GM18499 (cell line): ENCODE results near the gene PLXNA2.

Experiments
- ATAC-seq: cut with Tn5 transposase; IDR thresholded peaks from one replicate; pipeline ENCODE4 v1.9.1; 2021; ENCODE audit warnings: moderate number of reproducible peaks; ENCODE audit not compliant: insufficient read depth, unreplicated experiment

PLXNA2 gene

DNA sequence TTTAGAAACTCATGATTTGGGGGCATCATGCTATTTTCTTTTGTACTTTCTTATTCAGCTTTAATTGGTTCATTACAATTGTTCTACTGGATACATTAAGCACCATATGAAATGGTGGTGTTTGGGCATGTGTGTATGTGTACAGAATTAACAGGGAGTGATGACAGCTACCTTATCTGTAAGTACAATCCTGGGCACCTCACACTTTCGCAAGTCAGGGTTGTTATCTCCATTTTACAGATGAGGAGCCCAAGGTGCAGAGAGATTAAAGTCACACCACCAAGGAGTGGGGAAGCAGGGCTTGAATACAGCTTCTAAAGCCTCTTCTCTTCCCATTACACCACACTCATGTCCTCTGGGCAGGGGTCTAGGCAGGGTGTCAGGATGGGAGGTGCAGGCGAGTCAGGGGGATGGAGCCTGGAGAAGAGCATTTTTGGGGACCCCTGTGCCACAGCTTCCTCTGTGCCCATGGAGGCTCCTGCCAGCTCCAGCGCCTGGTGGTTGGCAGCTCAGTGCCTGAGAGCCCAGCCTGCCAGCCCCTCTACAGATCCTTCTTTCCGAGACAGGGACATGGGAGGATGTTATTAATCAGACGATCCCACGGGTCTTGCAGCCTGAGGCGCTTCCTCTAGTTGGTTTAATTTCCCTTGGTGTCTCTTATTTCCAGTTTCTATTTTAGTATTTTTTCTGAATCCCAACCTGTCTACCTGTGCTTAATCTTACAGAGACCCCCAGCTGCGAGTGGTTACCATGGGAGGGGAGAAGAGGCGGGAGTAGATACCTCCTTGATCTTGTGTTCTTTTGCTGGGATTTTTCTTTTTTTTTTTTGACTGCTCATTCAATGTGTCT, 207.0 kb downstream of the PLXNA2 start:
- ATAC-seq = no peak

DNA sequence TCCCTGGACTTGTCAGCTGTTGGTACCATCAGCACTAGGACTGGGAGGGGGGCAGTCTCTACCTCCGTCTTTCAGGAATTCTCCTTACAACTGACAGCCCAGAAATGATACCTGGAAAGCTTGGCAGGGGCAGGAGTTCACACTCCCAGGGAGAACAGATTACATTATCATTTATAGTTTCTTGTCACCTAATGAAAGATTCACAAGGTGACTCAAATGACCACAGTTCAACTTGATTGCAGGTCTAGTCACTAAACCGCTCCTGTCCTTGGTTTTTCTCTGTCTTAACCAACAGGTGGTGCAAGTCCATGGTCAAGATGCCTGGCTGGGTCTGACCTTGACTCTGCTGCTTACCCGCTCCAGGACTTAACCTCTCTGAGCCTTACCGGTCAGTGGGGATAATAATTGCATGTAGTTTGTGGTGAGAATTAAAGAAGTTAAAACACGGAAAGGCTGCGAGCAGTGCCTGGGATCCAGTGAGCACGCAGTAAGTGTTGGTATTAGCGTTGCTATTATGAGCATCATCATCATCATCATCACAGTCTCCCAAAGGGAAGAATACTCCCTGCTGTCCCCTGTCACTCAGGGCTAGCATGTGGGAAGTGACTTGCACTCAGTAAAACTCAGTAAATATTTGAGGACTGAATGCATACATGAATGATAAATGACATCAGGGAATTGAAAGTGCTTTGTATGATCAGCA, 207.9 kb downstream of the PLXNA2 start:
- no peak for ATAC-seq

DNA sequence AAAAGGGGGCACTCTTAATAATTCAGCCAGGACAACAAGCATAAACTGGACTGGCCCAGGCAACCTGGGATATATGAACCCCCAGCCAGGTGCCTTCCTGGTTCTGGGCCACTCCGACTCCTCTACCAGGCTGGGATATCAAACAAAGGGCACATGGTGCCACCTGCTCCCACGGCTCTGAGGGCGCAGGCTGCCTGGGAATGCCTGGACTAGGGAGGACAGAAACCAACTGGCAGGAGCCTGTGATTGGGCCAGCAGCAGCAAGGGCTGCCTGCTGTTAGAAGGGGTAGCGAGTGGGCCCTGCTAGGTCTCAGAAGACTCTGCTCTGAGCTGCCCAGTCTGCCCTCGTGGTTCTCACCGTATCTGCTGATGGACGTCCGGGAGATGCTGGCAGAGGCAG, 210.0 kb downstream of the PLXNA2 start:
- ATAC-seq = no peak

DNA sequence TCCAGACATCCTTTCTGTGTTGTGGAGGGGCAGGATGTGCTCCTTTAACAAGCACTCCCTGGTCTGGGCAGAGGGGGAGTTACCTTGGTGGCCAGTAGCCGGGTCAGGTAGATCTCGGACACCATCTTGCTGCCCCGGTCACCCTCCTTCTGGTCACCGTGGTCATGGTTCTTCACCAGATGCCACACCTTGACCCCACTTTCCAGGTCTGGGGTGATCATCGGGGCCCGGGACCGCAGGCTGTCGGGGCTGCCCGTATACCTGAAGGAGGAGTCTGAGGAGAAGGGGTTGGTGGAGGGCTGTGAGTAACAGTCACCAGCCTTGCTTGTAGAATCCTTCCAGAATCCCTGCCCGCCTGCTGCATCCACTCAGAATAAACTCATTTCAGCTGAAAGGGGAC, 210.9 kb downstream of the PLXNA2 start:
- no peak for ATAC-seq

DNA sequence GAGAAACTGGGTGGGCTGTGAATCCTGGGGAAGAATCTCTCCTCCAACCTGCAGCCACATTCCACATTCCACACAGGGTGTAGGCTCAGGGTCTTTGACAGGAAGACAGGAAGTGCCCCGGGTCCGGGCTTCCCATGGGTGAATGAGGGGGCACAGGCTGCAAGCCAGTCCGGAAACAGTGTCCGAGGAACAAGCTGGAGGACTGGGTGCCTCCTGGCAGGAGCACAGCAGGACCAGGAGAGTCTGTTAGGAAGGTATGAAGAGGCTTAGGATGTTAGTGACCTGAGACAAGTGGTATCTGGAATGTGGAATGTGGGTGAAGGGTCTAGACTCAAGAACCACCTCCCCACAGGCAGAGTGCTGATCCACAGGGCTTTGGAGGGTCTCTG, 212.3 kb downstream of the PLXNA2 start:
- no peak for ATAC-seq

DNA sequence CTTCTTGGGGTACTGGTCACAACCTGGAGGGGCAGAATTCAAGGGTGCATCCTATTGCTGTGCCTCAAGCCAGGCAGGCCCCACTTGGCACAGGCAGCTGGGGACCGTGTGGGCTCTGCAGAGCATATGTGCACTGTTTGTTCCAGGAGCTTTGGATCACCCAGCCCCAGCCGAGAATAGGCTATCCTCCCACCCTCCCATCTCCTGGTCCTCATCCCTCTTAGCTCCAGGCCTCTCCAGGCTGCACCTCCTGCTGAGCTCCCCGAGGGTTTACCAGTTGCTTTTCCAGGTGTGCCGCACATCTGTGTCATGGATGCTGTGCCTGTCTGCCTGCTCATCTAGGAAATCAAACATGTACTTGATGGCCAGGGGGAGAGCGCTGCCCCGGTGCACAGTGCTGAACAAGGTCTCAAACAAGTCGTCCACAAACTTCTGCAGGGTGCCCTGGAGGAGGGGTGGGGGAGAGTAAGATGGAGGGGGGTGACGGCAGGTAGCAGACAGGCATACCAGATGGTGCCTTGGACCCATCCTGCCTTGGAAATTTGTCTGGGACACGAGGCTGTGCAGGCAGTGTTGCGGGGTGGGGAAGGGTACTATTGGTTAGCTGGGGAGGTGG, 212.8 kb downstream of the PLXNA2 start:
- no peak for ATAC-seq

DNA sequence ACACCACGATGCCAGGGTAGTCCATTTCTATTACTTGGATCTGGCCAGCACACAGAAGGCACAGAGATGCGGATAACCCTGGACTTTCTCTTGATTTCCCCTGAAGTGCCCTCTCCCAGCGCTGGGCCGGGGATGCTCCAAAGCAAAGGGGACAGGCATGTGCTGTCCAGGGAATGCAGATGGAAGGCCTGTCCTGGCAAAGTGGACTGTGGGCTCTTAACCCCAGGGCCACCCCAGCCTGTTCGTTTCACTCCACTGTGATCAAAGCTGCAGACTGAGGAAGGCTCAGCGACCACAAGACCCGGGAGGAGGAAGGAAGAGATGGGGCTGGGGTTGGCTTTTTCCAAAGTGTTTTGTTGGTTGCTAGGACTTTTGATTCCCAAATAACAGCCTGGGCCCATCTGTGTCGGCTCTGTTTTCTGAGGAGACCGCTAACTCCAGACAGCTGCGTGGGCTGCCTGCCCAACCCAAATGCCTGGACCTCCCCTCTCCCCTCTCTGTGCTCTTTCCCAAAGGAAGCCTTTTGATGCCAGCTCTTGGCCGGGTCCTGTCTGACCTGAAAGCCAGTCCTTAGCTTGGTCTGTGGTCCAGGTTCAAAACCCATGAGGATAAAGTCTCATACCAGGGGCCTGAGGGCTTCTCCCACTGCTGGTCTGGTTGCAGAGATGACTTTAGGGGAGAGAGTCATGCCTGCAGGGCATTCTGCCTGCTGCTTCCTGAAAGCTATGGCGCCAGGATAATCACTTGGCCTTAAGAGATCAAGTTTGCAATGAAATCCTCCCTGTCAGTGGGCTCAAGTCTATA, 213.7 kb downstream of the PLXNA2 start:
- no peak for ATAC-seq

DNA sequence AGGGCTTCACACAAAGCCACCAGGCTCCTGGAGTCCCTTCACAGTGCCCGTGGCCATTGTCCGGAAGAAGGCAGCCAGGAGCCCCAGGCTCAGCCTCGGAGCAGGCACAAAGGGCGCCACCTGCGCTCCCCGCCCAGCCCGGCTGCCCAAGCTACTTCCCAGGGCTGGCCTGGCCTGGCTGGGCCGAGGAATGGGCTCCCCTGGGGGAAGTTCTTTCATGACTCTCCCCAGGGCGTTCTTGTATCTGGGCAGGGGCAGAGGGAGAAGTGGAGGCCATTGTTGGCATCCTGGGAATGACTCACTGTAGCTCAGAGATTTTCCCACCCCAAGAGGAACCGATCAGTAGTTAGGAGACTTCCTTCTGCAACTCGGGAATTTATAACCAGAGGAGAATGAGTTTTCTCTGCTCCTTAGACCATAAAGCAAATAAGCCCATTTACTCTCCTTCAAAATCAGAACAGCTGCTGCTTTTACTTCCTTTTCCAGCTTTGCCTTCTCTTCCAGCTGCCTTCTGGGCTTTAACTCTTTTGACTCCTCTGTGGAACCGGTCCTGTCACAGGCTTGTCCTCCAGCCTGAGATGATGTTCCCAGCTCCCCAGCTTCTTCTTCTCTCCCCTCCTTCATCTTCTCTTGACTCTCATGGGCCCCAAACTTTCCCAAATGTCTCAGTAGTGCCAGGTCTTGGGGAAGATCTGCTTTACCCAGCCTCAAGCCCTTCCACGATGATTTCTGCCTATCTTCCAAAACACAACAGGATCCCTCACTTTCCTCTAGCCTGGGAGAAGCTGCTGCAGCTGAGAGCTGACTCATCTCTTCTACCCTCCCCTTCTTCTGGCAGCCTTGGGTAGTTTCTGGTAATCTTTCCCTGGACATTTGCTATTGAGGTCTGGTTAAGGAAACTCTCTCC, 214.6 kb downstream of the PLXNA2 start:
- ATAC-seq = no peak

DNA sequence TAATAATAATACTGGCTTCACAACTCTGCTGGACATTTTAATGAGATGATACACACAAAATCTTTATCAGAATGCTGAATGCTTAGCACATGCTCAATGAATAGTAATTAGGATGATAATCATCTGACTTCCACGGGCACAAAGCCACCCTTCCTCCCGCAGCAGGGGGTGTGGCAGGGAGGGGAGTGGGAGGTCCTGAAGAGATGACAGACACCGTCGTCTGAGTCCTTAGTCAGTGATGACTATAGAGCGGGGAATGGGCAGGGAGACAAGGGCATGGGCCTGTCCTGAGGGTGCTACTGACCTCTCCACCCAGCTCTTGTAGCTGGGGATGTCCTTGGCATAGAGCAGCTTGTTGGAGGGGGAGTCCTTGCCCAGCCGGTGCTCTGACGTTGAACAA, 215.7 kb downstream of the PLXNA2 start:
- ATAC-seq = no peak

DNA sequence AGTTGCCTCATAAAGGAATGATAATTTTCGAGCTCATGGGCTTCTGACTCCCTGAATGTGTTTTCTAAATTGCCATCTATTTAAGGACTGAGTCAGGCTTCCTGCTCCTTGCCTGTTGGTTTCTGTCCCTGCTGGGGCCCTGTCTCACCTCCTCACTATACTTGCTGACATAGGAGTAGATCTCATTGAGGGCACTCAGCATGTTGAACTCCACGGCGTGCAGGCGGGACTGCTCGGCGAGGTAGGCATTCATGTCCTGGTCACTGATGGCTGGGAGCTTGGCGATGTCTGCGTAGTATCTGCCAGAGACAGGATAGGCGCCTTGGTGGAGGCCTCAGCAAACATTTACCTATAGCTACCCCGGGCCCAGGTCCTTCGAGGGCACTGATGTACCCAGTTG, 216.3 kb downstream of the PLXNA2 start:
- no peak for ATAC-seq

DNA sequence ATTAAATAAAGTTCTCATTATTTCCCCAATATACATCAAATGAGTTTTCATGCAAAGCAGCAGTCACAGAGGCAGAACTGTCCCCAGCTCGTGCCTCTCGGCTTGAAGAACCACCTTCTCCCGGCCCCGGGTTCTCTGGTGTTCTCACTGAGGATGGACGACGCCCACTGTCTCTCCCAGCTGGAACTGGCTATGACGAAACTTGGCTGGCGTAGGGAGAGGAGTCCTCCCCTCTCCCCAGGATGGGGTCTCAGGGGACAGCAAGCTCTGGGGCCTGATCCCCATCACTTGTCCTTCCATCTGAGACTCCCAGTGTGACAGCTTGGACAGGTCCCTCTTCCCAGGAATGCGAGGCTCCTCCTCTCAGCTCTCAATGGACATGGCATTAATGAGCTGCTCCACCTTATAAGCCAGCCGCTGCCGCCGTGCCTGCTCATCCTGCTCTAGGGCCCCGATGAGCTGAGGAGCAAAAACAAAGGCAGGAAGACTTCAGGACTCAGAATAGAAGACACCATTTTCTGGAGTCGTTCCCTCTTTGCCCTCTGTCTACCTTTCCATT, 217.2 kb downstream of the PLXNA2 start:
- ATAC-seq = no peak

DNA sequence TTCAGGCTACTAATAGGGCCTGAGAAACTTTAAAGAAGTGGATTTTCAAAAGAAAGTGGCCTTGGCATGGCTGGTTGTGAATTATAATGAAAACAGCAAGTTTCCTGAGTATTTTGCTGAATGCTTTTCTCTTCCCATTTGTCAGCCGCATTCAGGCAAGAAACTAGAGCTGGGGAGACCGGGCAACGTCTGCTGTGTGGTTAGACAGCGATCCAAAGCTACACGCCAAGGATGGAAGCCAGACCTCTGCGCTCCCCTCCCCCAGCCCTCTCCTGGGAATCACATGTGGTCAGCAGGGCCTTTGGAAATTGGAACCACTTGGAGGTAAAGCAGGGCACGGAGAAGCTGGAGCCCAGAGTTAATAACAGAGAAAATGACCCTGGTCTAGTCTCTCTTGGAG, 219.2 kb downstream of the PLXNA2 start:
- no peak for ATAC-seq

DNA sequence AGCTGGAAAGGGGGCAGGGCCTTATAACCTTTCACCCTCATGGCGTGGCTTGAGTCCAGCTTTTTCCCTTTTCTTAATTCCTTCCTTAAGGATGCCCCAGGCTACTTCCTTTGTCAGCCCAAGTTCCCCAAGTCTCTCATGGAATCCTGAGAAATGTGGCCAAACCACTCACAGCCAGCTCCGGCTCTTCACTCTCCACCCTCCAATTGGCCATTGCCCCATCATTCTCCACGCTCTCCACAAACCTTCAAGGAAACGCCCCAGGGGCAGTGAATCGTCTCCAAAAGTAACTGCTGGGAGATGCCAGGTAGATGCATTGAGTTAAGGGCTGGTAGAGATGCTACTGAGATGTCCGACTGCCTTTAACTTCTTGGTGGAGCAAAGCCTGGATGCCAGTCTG, 219.8 kb downstream of the PLXNA2 start:
- no peak for ATAC-seq

DNA sequence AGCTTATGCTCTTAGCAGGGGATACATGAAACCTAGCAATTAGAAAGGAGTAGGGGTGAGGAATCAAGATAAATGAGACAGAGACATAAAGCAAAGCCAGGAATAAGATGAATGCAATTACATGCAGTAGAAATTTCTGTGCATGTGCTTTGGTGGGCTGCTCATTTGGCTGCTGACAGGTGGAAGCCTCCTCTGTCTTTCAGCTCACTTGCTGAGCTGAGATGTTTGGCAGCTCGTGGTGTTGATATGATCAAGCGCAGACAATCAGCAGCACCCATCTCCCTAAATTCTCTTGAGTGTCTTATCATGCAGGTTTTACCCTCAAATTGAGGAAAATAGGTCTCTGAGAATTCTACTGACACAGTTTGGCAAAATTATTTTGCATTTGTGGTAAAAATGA, 224.9 kb downstream of the PLXNA2 start:
- no peak for ATAC-seq

DNA sequence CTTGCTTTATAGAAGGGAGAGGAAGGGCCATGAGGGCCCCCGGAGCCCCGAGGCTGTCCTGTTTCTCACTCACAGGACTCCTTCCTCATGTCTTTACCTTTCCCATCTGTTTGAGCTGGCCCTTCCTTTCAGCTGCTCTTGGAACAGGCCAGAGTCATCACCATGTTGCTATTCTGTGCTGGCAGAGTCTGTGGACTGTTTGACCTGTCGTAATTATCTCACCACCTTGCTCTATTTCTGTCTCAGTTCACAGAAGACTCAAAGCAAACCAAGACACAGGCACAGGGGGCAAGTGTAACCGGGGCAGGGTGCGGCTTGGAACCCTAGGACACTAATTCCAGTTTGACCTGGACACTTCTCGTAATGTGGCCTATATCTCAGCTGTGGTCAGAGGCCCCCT, 228.9 kb downstream of the PLXNA2 start:
- ATAC-seq = no peak

DNA sequence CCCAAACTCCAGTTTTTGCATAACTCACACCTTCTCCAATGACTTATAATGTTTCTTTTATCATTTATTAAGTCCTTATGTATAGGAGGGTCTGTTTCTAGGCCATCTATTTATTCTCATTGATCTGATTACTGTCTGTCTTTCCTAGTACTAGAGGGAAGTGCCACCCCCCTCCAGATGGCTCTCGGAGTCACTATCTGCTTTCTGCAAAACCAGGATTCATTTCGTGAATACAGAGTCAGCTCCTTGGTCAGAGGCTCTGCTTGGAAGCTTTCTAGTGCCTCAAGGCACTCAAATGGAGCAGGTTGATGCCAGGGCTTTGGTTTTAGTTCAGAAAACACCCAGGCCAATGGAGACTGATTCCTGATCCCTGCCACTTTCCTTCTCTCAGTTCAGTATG, 231.0 kb downstream of the PLXNA2 start:
- no peak for ATAC-seq

DNA sequence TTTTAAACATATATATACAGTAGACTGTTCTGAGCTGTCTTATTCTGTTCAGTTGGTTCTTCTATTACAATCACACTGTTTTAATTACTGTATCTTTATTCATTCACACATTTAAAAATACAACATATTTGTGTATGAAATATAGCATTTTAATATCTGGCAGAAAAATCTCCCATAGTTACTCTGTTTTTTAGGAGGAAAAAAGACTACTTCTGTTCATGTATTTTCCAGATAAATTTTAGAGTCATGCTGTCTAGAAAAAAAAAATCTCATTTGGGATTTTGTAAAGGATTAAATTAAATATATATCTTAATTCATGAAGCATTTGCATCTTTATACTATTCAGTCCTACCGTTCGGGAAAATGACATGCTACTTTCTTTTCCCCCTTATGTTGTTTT, 231.5 kb downstream of the PLXNA2 start:
- no peak for ATAC-seq

DNA sequence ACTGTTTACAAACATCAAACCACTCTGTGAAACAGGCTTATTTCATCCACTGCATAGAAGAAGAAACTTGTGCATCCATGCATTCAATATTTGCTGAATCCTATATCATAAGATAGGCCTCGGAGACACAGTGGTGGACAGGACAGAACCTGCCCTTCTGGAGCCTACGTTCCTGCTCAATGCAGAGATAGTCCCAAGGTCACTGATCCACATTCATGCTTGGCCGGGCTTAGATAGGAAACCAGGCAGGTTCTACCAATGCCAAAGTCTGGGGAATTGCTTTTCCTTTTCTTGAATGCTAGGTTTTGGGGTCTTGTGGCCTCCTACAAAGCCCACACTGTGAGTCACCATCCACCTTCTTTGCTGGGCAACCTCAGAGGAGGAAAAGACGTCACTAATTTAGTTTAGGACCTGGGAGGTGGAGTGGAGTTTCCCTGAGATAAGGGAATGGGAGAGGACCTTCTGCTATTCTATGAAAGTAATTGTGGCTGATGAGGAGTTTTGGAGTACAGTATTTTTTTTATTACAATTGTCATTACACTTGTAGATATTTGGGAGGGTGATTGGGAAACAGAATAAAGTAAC, 233.6 kb downstream of the PLXNA2 start:
- ATAC-seq = no peak
